ENCODE measurements around the gene SRP14. TPM values are rescaled to one million over a fixed set of nuclear protein-coding genes. Genes with fewer than 3 reads are reported as not detected.

Gene SRP14
- total and polyA plus RNA-seq, 9 of the 15 experiments (the other 6 are each of a cell fraction or from before 2014, with no cell fraction given) = 161 to 1,097 (median 402) TPM

DNA sequence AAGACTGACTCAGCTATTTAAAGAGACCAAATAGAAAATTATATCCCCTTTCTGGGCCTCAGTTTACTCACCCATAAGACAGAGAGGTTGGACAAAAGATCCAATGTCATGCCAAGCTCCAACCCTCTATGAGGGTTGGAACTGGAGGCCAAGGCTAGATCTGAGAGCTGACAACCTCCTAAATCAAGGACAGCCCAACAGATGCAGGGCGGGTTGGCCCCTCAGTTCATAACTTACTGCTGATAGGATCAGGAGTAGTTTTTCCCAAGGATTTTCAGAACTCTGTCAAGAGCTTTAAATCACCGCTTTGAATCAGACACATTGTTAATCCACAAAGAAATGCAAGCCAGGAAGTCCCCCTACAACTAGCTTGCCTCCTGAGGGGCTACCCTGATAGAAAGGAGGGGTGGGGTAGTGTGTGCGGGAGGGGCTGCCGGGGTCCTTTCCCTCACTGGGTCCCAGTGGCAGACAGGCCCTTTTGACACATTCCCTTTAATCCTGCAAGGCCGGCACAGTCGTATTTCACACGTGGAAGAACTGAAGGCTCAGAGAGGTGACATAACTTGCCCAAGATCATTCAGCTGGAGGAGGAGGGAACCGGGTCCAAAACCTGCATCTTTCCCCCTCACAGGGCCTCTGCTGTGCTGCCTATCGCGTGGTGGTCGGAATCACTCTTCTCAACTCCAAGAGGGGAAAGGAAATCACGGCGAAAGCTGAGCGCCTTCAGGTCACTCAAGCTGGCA is 48.3 kb upstream of the SRP14 start:
- BruUV-seq (replicated peaks) = no TSS peak
- Histone ChIP-seq H3K9me3 (replicated peaks; ENCODE audit: control insufficient read depth, insufficient read depth, low read depth, low read length) (no peaks in the 10 kb centered on the region), H3K27ac (ENCODE audit: extremely low read depth, low read depth, low read length) (no peak overlapping the region), H3K27me3 (ENCODE audit: control insufficient read depth in 2 of 2, insufficient read depth in 2 of 2, low read length in 2 of 2) (no peaks in the 10 kb centered on the region), H4K20me1 (replicated peaks; ENCODE audit: control insufficient read depth, insufficient read depth, low read length) (no peaks in the 10 kb centered on the region), H3K9ac (ENCODE audit: insufficient read depth in 1 of 2, low read depth in 2 of 2, low read length in 2 of 2) (peak overlapping the region in 1 of 2 experiments; percentile 8; a peak in 1 of 4 replicates), H3K4me2 (ENCODE audit: insufficient read depth, low read length) (no peak overlapping the region), H2AFZ (ENCODE audit: low read depth, low read length) (no peak overlapping the region), H3K36me3 (ENCODE audit: control insufficient read depth, insufficient read depth, low read length) (no peaks in the 10 kb centered on the region), H3K79me2 (ENCODE audit: control insufficient read depth, insufficient read depth, low read length) (no peaks in the 10 kb centered on the region), H3K9me1 (ENCODE audit: control insufficient read depth, insufficient read depth, low read length) (no peaks in the 10 kb centered on the region), H3K4me3 (no peak overlapping the region), H3K4me1 (replicated peaks in 1 of 2; ENCODE audit: control insufficient read depth in 2 of 2, insufficient read depth in 2 of 2, low read length in 2 of 2) (peaks cover 27 to 33% of the 10 kb centered on the region in 2 experiments)
- in situ Hi-C loops (cut with MboI) = no loop called here
- no peak for FAIRE-seq
- no peak for DNase-seq (ENCODE audit: extremely low read depth in 1 of 4, low spot score in 3 of 4)
- CTCF ChIA-PET (ENCODE audit: low intra/inter-chr PET ratio) = no interaction called here
- WGBS (ENCODE audit: insufficient coverage, low coverage, missing lambda C conversion rate) = 46% methylated on average over 14 of the region's 14 CpGs
- ATAC-seq = no peak
- TF ChIP-seq ZNF239 (CRISPR knock-in tag; IDR thresholded peaks at IDR 0.05) (no peak), PBX2 (CRISPR knock-in tag; IDR thresholded peaks at IDR 0.05; ENCODE audit: low read depth) (no peak), PBX2 (tag; conservative IDR thresholded peaks at IDR 0.05; ENCODE audit: low read depth) (peak; percentile 44; the same call in 1 of the 2 replicates), ZNF780A (CRISPR knock-in tag; IDR thresholded peaks at IDR 0.05) (no peak), RBM39 (optimal IDR thresholded peaks at IDR 0.05; ENCODE audit: low read depth, low read length) (no peak), MEIS2 (IDR thresholded peaks at IDR 0.05; ENCODE audit: partially characterized antibody) (peak; percentile 7), TFAP4 (CRISPR knock-in tag; IDR thresholded peaks at IDR 0.05; ENCODE audit: borderline replicate concordance) (no peak), MXI1 (IDR thresholded peaks at IDR 0.05; ENCODE audit: low read depth, low read length) (no peak), MBD2 (IDR thresholded peaks at IDR 0.05; ENCODE audit: borderline replicate concordance, low read depth) (no peak), ELF4 (CRISPR knock-in tag; IDR thresholded peaks at IDR 0.05) (no peak), CBFA2T2 (conservative IDR thresholded peaks at IDR 0.05) (no peak)
- TF ChIP-seq, protein P1, sequence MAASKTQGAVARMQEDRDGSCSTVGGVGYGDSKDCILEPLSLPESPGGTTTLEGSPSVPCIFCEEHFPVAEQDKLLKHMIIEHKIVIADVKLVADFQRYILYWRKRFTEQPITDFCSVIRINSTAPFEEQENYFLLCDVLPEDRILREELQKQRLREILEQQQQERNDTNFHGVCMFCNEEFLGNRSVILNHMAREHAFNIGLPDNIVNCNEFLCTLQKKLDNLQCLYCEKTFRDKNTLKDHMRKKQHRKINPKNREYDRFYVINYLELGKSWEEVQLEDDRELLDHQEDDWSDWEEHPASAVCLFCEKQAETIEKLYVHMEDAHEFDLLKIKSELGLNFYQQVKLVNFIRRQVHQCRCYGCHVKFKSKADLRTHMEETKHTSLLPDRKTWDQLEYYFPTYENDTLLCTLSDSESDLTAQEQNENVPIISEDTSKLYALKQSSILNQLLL (CRISPR knock-in tag; IDR thresholded peaks at IDR 0.05; ENCODE audit: borderline replicate concordance) = no peak
- POLR2A ChIA-PET = interaction anchor here (0.6 to 3.8 kb wide), 8 partner anchors 9 to 407 kb away, joined by 3 to 22 read pairs (median 4); no protein-coding TSS in a partner anchor
- intact Hi-C loops (cut with micrococcal nuclease) = no loop called here

Measured in K562 (cell line).